HEK293 (cell line): ENCODE results near the gene NCKAP5L.

ENCODE experiments used
- GLIS1 ChIP-seq: fragments of 450-650 bp; formaldehyde crosslinking; IDR thresholded peaks from 2 replicates; pipeline ENCODE4 v1.5.1; 2016; ENCODE audit warnings: missing biosample characterization, missing genetic modification characterization
- PRDM6 ChIP-seq: fragments of 450-650 bp; formaldehyde crosslinking; IDR thresholded peaks from 2 replicates; pipeline ENCODE4 v1.5.1; 2017; ENCODE audit warnings: missing biosample characterization, missing genetic modification characterization
- REST ChIP-seq: fragments of 450-650 bp; formaldehyde crosslinking; IDR thresholded peaks from 2 replicates; pipeline ENCODE4 v1.5.1; 2016; ENCODE audit warnings: missing biosample characterization, missing genetic modification characterization
- SETDB1 ChIP-seq: IDR thresholded peaks from one replicate; pipeline ENCODE4 v1.6.1; 2017; ENCODE audit warnings: mild to moderate bottlenecking, low read length, moderate library complexity, mixed read lengths; ENCODE audit not compliant: insufficient read length
- TCF7L2 ChIP-seq: IDR thresholded peaks from 2 replicates; pipeline ENCODE4 v1.6.1; 2011; ENCODE audit warnings: low read depth, mild to moderate bottlenecking, inconsistent platforms, low read length, moderate library complexity, borderline replicate concordance
- YY2 ChIP-seq: fragments of 450-650 bp; formaldehyde crosslinking; IDR thresholded peaks from 2 replicates; pipeline ENCODE4 v1.5.1; 2016; ENCODE audit warnings: missing biosample characterization, missing genetic modification characterization
- ZBTB17 ChIP-seq: fragments of 450-650 bp; formaldehyde crosslinking; IDR thresholded peaks from 2 replicates; pipeline ENCODE4 v1.5.1; 2016; ENCODE audit warnings: missing biosample characterization, missing genetic modification characterization
- ZBTB44 ChIP-seq: fragments of 450-650 bp; IDR thresholded peaks from 2 replicates; pipeline ENCODE4 v1.5.1; 2018; ENCODE audit warnings: missing biosample characterization, mild to moderate bottlenecking, missing genetic modification characterization
- ZBTB48 ChIP-seq: fragments of 450-650 bp; formaldehyde crosslinking; IDR thresholded peaks from 2 replicates; pipeline ENCODE4 v1.5.1; 2016; ENCODE audit warnings: missing biosample characterization, missing genetic modification characterization
- ZBTB49 ChIP-seq: fragments of 450-650 bp; formaldehyde crosslinking; IDR thresholded peaks from 2 replicates; pipeline ENCODE4 v1.5.1; 2016; ENCODE audit warnings: missing biosample characterization, missing genetic modification characterization, low read depth
- ZEB2 ChIP-seq: fragments of 450-650 bp; formaldehyde crosslinking; IDR thresholded peaks from 2 replicates; pipeline ENCODE4 v1.5.1; 2016; ENCODE audit warnings: missing biosample characterization, missing genetic modification characterization
- ZFP3 ChIP-seq: fragments of 450-650 bp; formaldehyde crosslinking; IDR thresholded peaks from 2 replicates; pipeline ENCODE4 v1.5.1; 2016; ENCODE audit warnings: low read depth, missing biosample characterization, missing genetic modification characterization
- ZNF184 ChIP-seq: fragments of 450-650 bp; IDR thresholded peaks from 2 replicates; pipeline ENCODE4 v1.5.1; 2018; ENCODE audit warnings: missing biosample characterization, mild to moderate bottlenecking, missing genetic modification characterization
- ZNF274 ChIP-seq, 2 experiments: fragments of 200-500 bp in 1 of 2; fragments of 450-650 bp in 1 of 2; sonication (Bioruptor generic) in 1 of 2; formaldehyde crosslinking in 1 of 2; IDR thresholded peaks; 2 replicates each; pipeline versions ENCODE4 v1.5.1 to v1.6.1; 2014 to 2016; ENCODE audit warnings: borderline replicate concordance in 1 of 2, inconsistent platforms in 1 of 2, low read length in 1 of 2, missing biosample characterization in 1 of 2, missing genetic modification characterization in 1 of 2
- ZNF280C ChIP-seq: fragments of 450-650 bp; formaldehyde crosslinking; IDR thresholded peaks from 2 replicates; pipeline ENCODE4 v1.5.1; 2016; ENCODE audit warnings: missing biosample characterization, missing genetic modification characterization
- ZNF488 ChIP-seq: fragments of 450-650 bp; formaldehyde crosslinking; IDR thresholded peaks from 2 replicates; pipeline ENCODE4 v1.5.1; 2016; ENCODE audit warnings: missing biosample characterization, missing genetic modification characterization
- ZNF549 ChIP-seq: fragments of 450-650 bp; IDR thresholded peaks from 2 replicates; pipeline ENCODE4 v1.5.1; 2018; ENCODE audit warnings: missing biosample characterization, missing genetic modification characterization, mild to moderate bottlenecking, inconsistent platforms, moderate library complexity
- ZNF561 ChIP-seq: fragments of 450-650 bp; IDR thresholded peaks from 2 replicates; pipeline ENCODE4 v1.5.1; 2018; ENCODE audit warnings: missing biosample characterization, missing genetic modification characterization, borderline replicate concordance
- ZNF624 ChIP-seq: fragments of 450-650 bp; formaldehyde crosslinking; IDR thresholded peaks from 2 replicates; pipeline ENCODE4 v1.5.1; 2017; ENCODE audit warnings: missing biosample characterization, missing genetic modification characterization
- ZNF660 ChIP-seq: fragments of 450-650 bp; IDR thresholded peaks from 2 replicates; pipeline ENCODE4 v1.5.1; 2018; ENCODE audit warnings: missing biosample characterization, mild to moderate bottlenecking, missing genetic modification characterization
- ZNF670 ChIP-seq: fragments of 450-650 bp; formaldehyde crosslinking; IDR thresholded peaks from 2 replicates; pipeline ENCODE4 v1.5.1; 2016; ENCODE audit warnings: missing biosample characterization, missing genetic modification characterization, low read depth
- ZNF701 ChIP-seq: fragments of 450-650 bp; formaldehyde crosslinking; IDR thresholded peaks from 2 replicates; pipeline ENCODE4 v1.5.1; 2016; ENCODE audit warnings: missing biosample characterization, missing genetic modification characterization
- TF ChIP-seq, protein P1 (sequence below): fragments of 450-650 bp; formaldehyde crosslinking; IDR thresholded peaks from 2 replicates; pipeline ENCODE4 v1.5.1; 2016; ENCODE audit warnings: missing biosample characterization, missing genetic modification characterization

The NCKAP5L gene

GRCh38 chr12:49832836-49833421 lies 4.7 kb upstream of the NCKAP5L start (continued):
- no peak for TF ChIP-seq ZNF280C
- TF ChIP-seq ZBTB17 (tag by site-specific recombination), result peak; percentile 93
- no peak for TF ChIP-seq ZNF561 (tag by site-specific recombination)
- no peak for TF ChIP-seq GLIS1 (tag by site-specific recombination)
- no peak for TF ChIP-seq ZNF701 (tag by site-specific recombination)
- TF ChIP-seq PRDM6 (tag by site-specific recombination), result no peak
- TF ChIP-seq SETDB1, result no peak
- no peak for TF ChIP-seq ZNF274 (IDR thresholded peaks at IDR 0.05; ENCODE audit: low read length)
- TF ChIP-seq ZNF274 (tag by site-specific recombination; IDR thresholded peaks at IDR 0.05; ENCODE audit: borderline replicate concordance), result no peak
- TF ChIP-seq ZBTB44 (tag by site-specific recombination), result no peak
- peak; percentile 55 for TF ChIP-seq ZEB2
- no peak for TF ChIP-seq ZNF549
- no peak for TF ChIP-seq TCF7L2
- no peak for TF ChIP-seq YY2 (tag by site-specific recombination)
- TF ChIP-seq ZBTB49, result no peak
- TF ChIP-seq ZNF670 (tag by site-specific recombination), result no peak
- TF ChIP-seq REST, result no peak
- TF ChIP-seq ZNF488 (tag by site-specific recombination), result no peak
- TF ChIP-seq, protein P1, sequence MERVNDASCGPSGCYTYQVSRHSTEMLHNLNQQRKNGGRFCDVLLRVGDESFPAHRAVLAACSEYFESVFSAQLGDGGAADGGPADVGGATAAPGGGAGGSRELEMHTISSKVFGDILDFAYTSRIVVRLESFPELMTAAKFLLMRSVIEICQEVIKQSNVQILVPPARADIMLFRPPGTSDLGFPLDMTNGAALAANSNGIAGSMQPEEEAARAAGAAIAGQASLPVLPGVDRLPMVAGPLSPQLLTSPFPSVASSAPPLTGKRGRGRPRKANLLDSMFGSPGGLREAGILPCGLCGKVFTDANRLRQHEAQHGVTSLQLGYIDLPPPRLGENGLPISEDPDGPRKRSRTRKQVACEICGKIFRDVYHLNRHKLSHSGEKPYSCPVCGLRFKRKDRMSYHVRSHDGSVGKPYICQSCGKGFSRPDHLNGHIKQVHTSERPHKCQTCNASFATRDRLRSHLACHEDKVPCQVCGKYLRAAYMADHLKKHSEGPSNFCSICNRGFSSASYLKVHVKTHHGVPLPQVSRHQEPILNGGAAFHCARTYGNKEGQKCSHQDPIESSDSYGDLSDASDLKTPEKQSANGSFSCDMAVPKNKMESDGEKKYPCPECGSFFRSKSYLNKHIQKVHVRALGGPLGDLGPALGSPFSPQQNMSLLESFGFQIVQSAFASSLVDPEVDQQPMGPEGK (tag by site-specific recombination), result peak; percentile 28; the same call in 1 of the 2 replicates
- TF ChIP-seq ZNF660 (tag by site-specific recombination), result peak; percentile 99
- TF ChIP-seq ZNF184 (tag by site-specific recombination), result no peak
- TF ChIP-seq ZBTB48, result no peak
- TF ChIP-seq ZNF624, result no peak
- no peak for TF ChIP-seq ZFP3 (tag by site-specific recombination)
